Esophagus (tissue), 2 donors: Measurements from ENCODE around the gene CYP27C1. TPM values are rescaled to one million over a fixed set of nuclear protein-coding genes. Genes with fewer than 3 reads are reported as not detected.
"Not testable (repeated sequence)": the region's sequence is repeated elsewhere in the genome, so short reads cannot be mapped to it uniquely, and the experiment has no call there.

Experiments
- H3K27ac ChIP-seq, 2 donors: one replicate each; pipeline ENCODE4 v1.5.1; 2013; ENCODE audit warnings: low read depth in 2 of 2, mild to moderate bottlenecking in 2 of 2, inconsistent platforms in 1 of 2, low read length in 1 of 2, moderate library complexity in 1 of 2
- H3K27me3 ChIP-seq, 2 donors: one replicate each; pipeline ENCODE4 v1.6.1; 2013; ENCODE audit warnings: low read length in 2 of 2, control low read depth in 1 of 2, mild to moderate bottlenecking in 1 of 2; ENCODE audit not compliant: insufficient read depth in 2 of 2, control insufficient read depth in 1 of 2
- H3K36me3 ChIP-seq, 2 donors: one replicate each; pipeline ENCODE4 v1.6.1; 2013; ENCODE audit warnings: low read length in 1 of 2; ENCODE audit not compliant: control insufficient read depth in 2 of 2, insufficient read depth in 2 of 2
- H3K4me1 ChIP-seq, 2 donors: one replicate each; pipeline ENCODE4 v1.6.1; 2013; ENCODE audit warnings: low read length in 1 of 2; ENCODE audit not compliant: control insufficient read depth in 2 of 2, insufficient read depth in 2 of 2
- H3K4me3 ChIP-seq, 2 donors: one replicate each; pipeline ENCODE4 v1.5.1; 2013; ENCODE audit warnings: low read length in 2 of 2, mild to moderate bottlenecking in 2 of 2, low read depth in 1 of 2, moderate library complexity in 1 of 2
- H3K9me3 ChIP-seq, 2 donors: one replicate each; pipeline ENCODE4 v1.6.1; 2013; ENCODE audit warnings: mild to moderate bottlenecking in 2 of 2, low read depth in 1 of 2, low read length in 1 of 2, moderate library complexity in 1 of 2; ENCODE audit not compliant: control insufficient read depth in 2 of 2, insufficient read depth in 1 of 2
- WGBS, 2 donors: extraction: QIAGEN DNeasy Blood & Tissue Kit; methylation state at CpG; one replicate each; pipeline ENCODE4 v1.1.7; 2013; 5-methylcytosine and 5-hydroxymethylcytosine counted together
- polyA plus RNA-seq, 2 donors: library from polyadenylated mRNA; stranded (reverse); fragments of 200-250 nt; gene quantifications; one replicate each; pipeline ENCODE4 v1.2.3, GENCODE V29; 2013
- donor health status: healthy with polysubstance abuse.
- donor health status: Bipolar disorder and iron deficiency.

The CYP27C1 gene
- polyA plus RNA-seq, 2 donors: 0.80 to 1.4 TPM

- 97 to 98% methylated on average over 1 of the region's 1 CpG for WGBS, 2 donors
- Histone ChIP-seq H3K4me1 (no peaks in the 10 kb centered on the region), H3K27ac (no peak overlapping the region), H3K4me3 (no peak overlapping the region), H3K9me3 (no peaks in the 10 kb centered on the region), H3K27me3 (no peaks in the 10 kb centered on the region), H3K36me3 (no peaks in the 10 kb centered on the region)
Observed at GRCh38 chr2:127239395-127239794, 19.3 kb upstream of the CYP27C1 start.

GRCh38 chr2:127237768-127238167 lies 17.7 kb upstream of the CYP27C1 start:
- not testable (repeated sequence) for H3K9me3 ChIP-seq, H3K36me3 ChIP-seq, H3K27me3 ChIP-seq, H3K27ac ChIP-seq, H3K4me3 ChIP-seq, H3K4me1 ChIP-seq
- 65 to 70% methylated on average over 2 of the region's 2 CpGs for WGBS, 2 donors

- no peaks in the 10 kb centered on the region for H3K36me3 ChIP-seq
- no peak overlapping the region for H3K4me3 ChIP-seq
- no peaks in the 10 kb centered on the region for H3K27me3 ChIP-seq
- H3K4me1 ChIP-seq: no peaks in the 10 kb centered on the region
- 92 to 94% methylated on average over 6 of the region's 6 CpGs for WGBS, 2 donors
- H3K27ac ChIP-seq: no peak overlapping the region
- no peaks in the 10 kb centered on the region for H3K9me3 ChIP-seq
Observed at GRCh38 chr2:127235082-127235702, 15.1 kb upstream of the CYP27C1 start.

DNA sequence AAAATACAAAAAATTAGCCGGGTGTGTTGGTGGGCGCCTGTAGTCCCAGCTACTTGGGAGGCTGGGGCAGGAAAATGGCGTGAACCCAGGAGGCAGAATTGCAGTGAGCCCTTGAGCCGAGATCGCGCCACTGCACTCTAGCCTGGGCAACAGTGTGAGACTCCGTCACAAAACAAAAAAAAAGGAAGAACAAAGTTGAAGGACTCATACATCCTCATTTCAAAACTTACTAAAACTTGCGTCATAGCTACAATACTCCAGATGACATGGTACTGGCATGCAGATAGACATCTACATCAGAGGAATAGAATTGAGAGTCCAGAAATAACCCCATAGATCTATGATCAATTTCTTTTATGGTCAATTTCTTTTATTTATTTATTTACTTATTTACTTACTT lies 13.6 kb upstream of the CYP27C1 start:
- Histone ChIP-seq H3K4me3 (no peak overlapping the region), H3K4me1 (no peaks in the 10 kb centered on the region), H3K9me3 (no peaks in the 10 kb centered on the region), H3K27me3 (no peaks in the 10 kb centered on the region), H3K27ac (no peak overlapping the region), H3K36me3 (no peaks in the 10 kb centered on the region)
- 95% methylated on average over 8 of the region's 8 CpGs for WGBS, 2 donors

- H3K36me3 ChIP-seq: no peaks in the 10 kb centered on the region
- H3K4me3 ChIP-seq: no peak overlapping the region
- 75 to 82% methylated on average over 6 of the region's 6 CpGs for WGBS, 2 donors
- H3K27ac ChIP-seq: no peak overlapping the region
- H3K9me3 ChIP-seq: peaks cover 0 to 2% of the 10 kb centered on the region in 2 donors
- H3K27me3 ChIP-seq: no peaks in the 10 kb centered on the region
- peaks cover 2 to 6% of the 10 kb centered on the region in 2 donors for H3K4me1 ChIP-seq
Observed at GRCh38 chr2:127231130-127231865, 11.2 kb upstream of the CYP27C1 start.

- Histone ChIP-seq H3K9me3 (peaks cover 0 to 2% of the 10 kb centered on the region in 2 donors), H3K4me3 (no peak overlapping the region), H3K27me3 (no peaks in the 10 kb centered on the region), H3K27ac (no peak overlapping the region), H3K36me3 (no peaks in the 10 kb centered on the region), H3K4me1 (peaks cover 2 to 10% of the 10 kb centered on the region in 2 donors)
- 97 to 98% methylated on average over 4 of the region's 4 CpGs for WGBS, 2 donors
Observed at GRCh38 chr2:127229555-127229954, 9.5 kb upstream of the CYP27C1 start.

DNA sequence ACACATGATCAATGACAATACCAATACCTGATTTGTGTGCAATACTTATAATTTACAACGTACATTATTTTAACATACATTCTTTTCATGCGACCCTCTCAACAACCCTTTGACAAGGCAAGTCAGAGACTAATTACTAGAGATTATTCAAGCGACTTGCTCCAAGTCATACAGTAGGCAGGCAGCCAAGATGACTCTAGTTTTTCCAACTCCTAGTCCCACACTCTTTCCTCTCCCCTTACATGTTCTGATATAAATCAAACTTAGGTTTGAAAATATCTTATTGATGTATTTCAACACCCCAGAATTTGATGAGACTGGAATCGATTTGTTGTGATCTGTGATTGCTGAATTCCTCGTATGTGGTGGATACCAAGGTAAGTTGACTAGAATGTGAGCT lies 8.0 kb upstream of the CYP27C1 start:
- no peak overlapping the region for H3K4me3 ChIP-seq
- H3K27ac ChIP-seq: no peak overlapping the region
- H3K36me3 ChIP-seq: no peaks in the 10 kb centered on the region
- H3K4me1 ChIP-seq: peaks cover 2 to 10% of the 10 kb centered on the region in 2 donors
- peaks cover 0 to 2% of the 10 kb centered on the region in 2 donors for H3K9me3 ChIP-seq
- no peaks in the 10 kb centered on the region for H3K27me3 ChIP-seq
- WGBS, 2 donors: 50 to 58% methylated on average over 5 of the region's 5 CpGs

- H3K36me3 ChIP-seq, H3K4me1 ChIP-seq, H3K27me3 ChIP-seq, H3K9me3 ChIP-seq, H3K4me3 ChIP-seq: not testable (repeated sequence)
- peak overlapping the region; percentile 48 to 57 for H3K27ac ChIP-seq
- 94% methylated on average over 5 of the region's 5 CpGs for WGBS, 2 donors
Observed at GRCh38 chr2:127227264-127227660, 7.2 kb upstream of the CYP27C1 start.

DNA sequence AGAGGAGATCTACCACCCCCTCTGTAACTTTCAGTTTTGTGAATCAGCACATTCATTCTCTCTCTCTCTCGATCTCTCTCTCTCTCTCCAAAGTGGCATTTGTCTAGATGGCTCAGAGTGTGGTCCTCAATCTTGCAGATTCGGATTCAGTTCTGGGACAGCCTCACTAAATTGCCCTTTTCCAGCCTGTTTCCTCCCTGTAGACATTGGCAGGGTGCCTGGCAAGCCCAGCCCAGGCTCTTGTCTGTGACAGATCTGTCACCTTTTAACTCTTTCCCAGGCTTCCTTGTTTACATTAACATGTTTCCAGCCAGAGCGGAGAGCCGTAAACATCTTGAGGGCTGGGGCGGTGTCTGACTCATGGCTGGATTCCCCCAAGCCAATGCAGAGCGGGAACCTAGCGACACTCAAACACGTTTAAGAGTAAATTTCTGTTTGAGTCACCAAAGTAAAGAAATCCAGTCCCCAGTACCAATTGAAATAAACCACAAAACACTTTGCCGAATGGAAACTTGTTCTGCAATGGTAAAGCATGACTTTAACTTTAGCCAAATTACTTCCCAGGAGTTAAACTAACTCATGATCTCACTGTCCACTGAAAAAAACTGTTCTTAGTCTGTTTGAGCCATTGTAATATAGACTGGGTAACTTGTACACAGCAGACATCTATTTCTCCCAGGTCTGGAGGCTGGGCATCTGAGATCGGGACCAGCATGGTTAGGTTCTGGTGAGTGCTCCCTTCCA lies 6.6 kb upstream of the CYP27C1 start:
- 14 to 21% methylated on average over 10 of the region's 10 CpGs for WGBS, 2 donors
- no peak overlapping the region for H3K4me3 ChIP-seq
- H3K27ac ChIP-seq: peak overlapping the region; percentile 48 to 57
- H3K27me3 ChIP-seq: no peaks in the 10 kb centered on the region
- no peaks in the 10 kb centered on the region for H3K36me3 ChIP-seq
- peaks cover 2 to 10% of the 10 kb centered on the region in 2 donors for H3K4me1 ChIP-seq
- H3K9me3 ChIP-seq: peaks cover 0 to 2% of the 10 kb centered on the region in 2 donors
